ENCODE results near the gene HTRA3. TPM values are rescaled to one million over a fixed set of nuclear protein-coding genes. Genes with fewer than 3 reads are reported as not detected.

HTRA3 gene
- total RNA-seq, 2 donors from 2014 or later, result 6.0 to 18.9 TPM

GRCh38 chr4:8283161-8283560 is 13.6 kb downstream of the HTRA3 start:
- Histone ChIP-seq H3K27ac (no peak overlapping the region), H3K36me3 (no peaks in the 10 kb centered on the region), H3K9me3 (no peaks in the 10 kb centered on the region), H3K4me1 (replicated peaks) (peaks cover 5% of the 10 kb centered on the region), H3K4me3 (no peak overlapping the region), H3K27me3 (replicated peaks; ENCODE audit: insufficient read depth) (no peaks in the 10 kb centered on the region)
- no peak for TF ChIP-seq POLR2A (IDR thresholded peaks at IDR 0.05)
- no peak for TF ChIP-seq POLR2AphosphoS5 (IDR thresholded peaks at IDR 0.05)
- TF ChIP-seq, protein P1, sequence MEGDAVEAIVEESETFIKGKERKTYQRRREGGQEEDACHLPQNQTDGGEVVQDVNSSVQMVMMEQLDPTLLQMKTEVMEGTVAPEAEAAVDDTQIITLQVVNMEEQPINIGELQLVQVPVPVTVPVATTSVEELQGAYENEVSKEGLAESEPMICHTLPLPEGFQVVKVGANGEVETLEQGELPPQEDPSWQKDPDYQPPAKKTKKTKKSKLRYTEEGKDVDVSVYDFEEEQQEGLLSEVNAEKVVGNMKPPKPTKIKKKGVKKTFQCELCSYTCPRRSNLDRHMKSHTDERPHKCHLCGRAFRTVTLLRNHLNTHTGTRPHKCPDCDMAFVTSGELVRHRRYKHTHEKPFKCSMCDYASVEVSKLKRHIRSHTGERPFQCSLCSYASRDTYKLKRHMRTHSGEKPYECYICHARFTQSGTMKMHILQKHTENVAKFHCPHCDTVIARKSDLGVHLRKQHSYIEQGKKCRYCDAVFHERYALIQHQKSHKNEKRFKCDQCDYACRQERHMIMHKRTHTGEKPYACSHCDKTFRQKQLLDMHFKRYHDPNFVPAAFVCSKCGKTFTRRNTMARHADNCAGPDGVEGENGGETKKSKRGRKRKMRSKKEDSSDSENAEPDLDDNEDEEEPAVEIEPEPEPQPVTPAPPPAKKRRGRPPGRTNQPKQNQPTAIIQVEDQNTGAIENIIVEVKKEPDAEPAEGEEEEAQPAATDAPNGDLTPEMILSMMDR (IDR thresholded peaks at IDR 0.05), result no peak
- no peak for DNase-seq (ENCODE audit: low spot score)
- 86% methylated on average over 10 of the region's 10 CpGs for WGBS
- intact Hi-C loops (cut with DNase I), result no loop called here

DNA sequence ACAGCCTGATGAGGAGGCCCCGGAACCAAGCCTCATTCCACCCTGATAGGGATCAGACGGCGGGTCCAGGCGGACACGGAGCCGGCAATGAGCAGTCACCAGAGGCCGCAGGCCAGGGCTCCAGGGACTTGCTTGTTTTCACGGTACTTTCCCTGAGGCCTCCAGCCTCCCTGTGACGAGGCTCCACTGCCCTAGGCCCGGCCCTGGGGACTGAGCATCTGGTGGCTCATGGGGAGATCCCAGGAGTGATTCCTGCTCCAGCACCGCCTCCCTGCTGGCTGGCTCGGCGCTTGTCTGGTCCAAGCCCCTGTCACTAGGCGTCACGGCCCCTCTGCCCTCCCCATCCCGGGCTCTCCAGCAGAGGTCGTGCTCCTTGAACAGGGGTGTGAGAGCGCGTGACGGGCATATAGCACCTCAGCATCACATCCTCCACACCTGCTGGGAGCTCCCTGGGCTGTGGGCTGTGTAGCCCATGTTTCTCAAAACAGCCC is 14.1 kb downstream of the HTRA3 start:
- peaks cover 5% of the 10 kb centered on the region for H3K4me1 ChIP-seq (replicated peaks)
- H3K36me3 ChIP-seq, result no peaks in the 10 kb centered on the region
- H3K27me3 ChIP-seq (replicated peaks; ENCODE audit: insufficient read depth), result no peaks in the 10 kb centered on the region
- no peak for DNase-seq (ENCODE audit: low spot score)
- no peak overlapping the region for H3K27ac ChIP-seq
- no peak overlapping the region for H3K4me3 ChIP-seq
- no peaks in the 10 kb centered on the region for H3K9me3 ChIP-seq
- intact Hi-C loops (cut with DNase I), result no loop called here
- TF ChIP-seq POLR2AphosphoS5 (IDR thresholded peaks at IDR 0.05) (no peak), POLR2A (IDR thresholded peaks at IDR 0.05) (no peak)
- TF ChIP-seq, protein P1 (IDR thresholded peaks at IDR 0.05), result no peak
- WGBS, result 75% methylated on average over 20 of the region's 20 CpGs

DNA sequence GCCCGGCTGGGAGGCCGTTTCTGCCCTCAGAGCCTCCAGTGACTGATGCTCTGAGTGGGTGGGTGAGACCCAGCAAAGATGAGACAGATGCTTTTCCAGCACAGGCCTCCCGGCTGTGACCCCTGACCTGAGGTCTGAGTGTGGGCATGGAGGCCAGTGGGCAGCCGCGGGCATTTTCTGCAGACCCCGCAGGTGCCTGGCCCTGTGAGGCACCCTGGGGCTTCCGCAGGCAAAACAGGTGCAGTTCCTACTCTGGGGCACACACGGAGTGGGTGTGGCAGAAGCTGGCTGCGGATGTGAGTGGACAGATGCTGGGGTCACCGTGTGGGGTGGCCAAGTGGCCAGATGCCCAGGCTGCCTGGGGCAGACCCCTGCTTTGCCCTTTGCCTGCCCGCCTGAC is 14.8 kb downstream of the HTRA3 start:
- peaks cover 5% of the 10 kb centered on the region for H3K4me1 ChIP-seq (replicated peaks)
- H3K27ac ChIP-seq, result no peak overlapping the region
- H3K27me3 ChIP-seq (replicated peaks; ENCODE audit: insufficient read depth), result no peaks in the 10 kb centered on the region
- H3K4me3 ChIP-seq, result no peak overlapping the region
- no peaks in the 10 kb centered on the region for H3K9me3 ChIP-seq
- no peak for DNase-seq (ENCODE audit: low spot score)
- intact Hi-C loops (cut with DNase I), result no loop called here
- TF ChIP-seq POLR2A (IDR thresholded peaks at IDR 0.05) (no peak), POLR2AphosphoS5 (IDR thresholded peaks at IDR 0.05) (no peak)
- TF ChIP-seq, protein P1 (IDR thresholded peaks at IDR 0.05), result no peak
- 80% methylated on average over 11 of the region's 11 CpGs for WGBS
- H3K36me3 ChIP-seq, result no peaks in the 10 kb centered on the region

GRCh38 chr4:8285143-8285975 is 15.8 kb downstream of the HTRA3 start:
- Histone ChIP-seq H3K9me3 (no peaks in the 10 kb centered on the region), H3K4me1 (replicated peaks) (peaks cover 5% of the 10 kb centered on the region), H3K27ac (no peak overlapping the region), H3K4me3 (no peak overlapping the region), H3K27me3 (replicated peaks; ENCODE audit: insufficient read depth) (no peaks in the 10 kb centered on the region), H3K36me3 (no peaks in the 10 kb centered on the region)
- TF ChIP-seq POLR2A (IDR thresholded peaks at IDR 0.05) (no peak), POLR2AphosphoS5 (IDR thresholded peaks at IDR 0.05) (no peak)
- TF ChIP-seq, protein P1 (IDR thresholded peaks at IDR 0.05), result no peak
- WGBS, result 63% methylated on average over 16 of the region's 16 CpGs
- intact Hi-C loops (cut with DNase I), result no loop called here
- no peak for DNase-seq (ENCODE audit: low spot score)
